HEK293 (cell line): ENCODE results near the gene TLL2.
A peak's percentile ranks its signal among the peaks of the same experiment; 100 is the strongest.

Source experiments
- CTCF ChIA-PET: fragments of 350-600 bp; formaldehyde crosslinking; extraction: SDS; loops from one replicate; lab custom pipeline; 2021; ENCODE audit warnings: antibody characterized with exemption; lab: Yijun Ruan, JAX
- POLR2A ChIA-PET: fragments of 300-600 bp; formaldehyde crosslinking; extraction: SDS; loops from one replicate; lab custom pipeline; 2020; ENCODE audit warnings: antibody characterized with exemption, inconsistent platforms; lab: Yijun Ruan, JAX
- H3K27ac ChIP-seq: fragments of 200-500 bp; sonication (Bioruptor generic); 2 replicates; pipeline ENCODE4 v1.5.1; 2014; ENCODE audit warnings: low read depth, low read length, control low read depth, inconsistent platforms; ENCODE audit errors: extremely low read depth
- H3K36me3 ChIP-seq, 2 experiments: fragments of 200-500 bp in 1 of 2; sonication (Bioruptor generic) in 1 of 2; 1 replicate in 1 of 2; 2 replicates in 1 of 2; pipeline ENCODE4 v1.5.1; 2014 to 2017; ENCODE audit warnings: inconsistent platforms in 2 of 2, low read length in 2 of 2; ENCODE audit not compliant: control insufficient read depth in 2 of 2, insufficient read depth in 1 of 2
- H3K4me1 ChIP-seq: fragments of 200-500 bp; sonication (Bioruptor generic); 2 replicates; pipeline ENCODE4 v1.5.1; 2014; ENCODE audit warnings: mild to moderate bottlenecking, low read length, inconsistent platforms; ENCODE audit not compliant: control insufficient read depth, insufficient read depth
- H3K4me3 ChIP-seq: 2 replicates; pipeline ENCODE4 v1.5.1; 2011; ENCODE audit warnings: low read depth, mild to moderate bottlenecking, control low read depth, low read length, moderate library complexity
- H3K9me3 ChIP-seq: fragments of 200-500 bp; sonication (Bioruptor generic); 2 replicates; pipeline ENCODE4 v1.5.1; 2014; ENCODE audit warnings: low read depth, low read length, inconsistent platforms; ENCODE audit not compliant: control insufficient read depth, insufficient read depth
- HOXA7 ChIP-seq: sonication (generic); formaldehyde crosslinking; IDR thresholded peaks from 2 replicates; pipeline ENCODE4 v1.8.1; 2022; ENCODE audit warnings: missing genetic modification reagents, borderline replicate concordance
- KLF1 ChIP-seq: fragments of 450-650 bp; formaldehyde crosslinking; IDR thresholded peaks from 2 replicates; pipeline ENCODE4 v1.5.1; 2016; ENCODE audit warnings: missing biosample characterization, missing genetic modification characterization
- OSR2 ChIP-seq: fragments of 450-650 bp; formaldehyde crosslinking; IDR thresholded peaks from 2 replicates; pipeline ENCODE4 v1.5.1; 2016; ENCODE audit warnings: missing biosample characterization, missing genetic modification characterization
- PRDM1 ChIP-seq: fragments of 450-650 bp; formaldehyde crosslinking; IDR thresholded peaks from 2 replicates; pipeline ENCODE4; 2016; ENCODE audit warnings: missing biosample characterization, missing genetic modification characterization
- ZNF121 ChIP-seq: fragments of 450-650 bp; formaldehyde crosslinking; IDR thresholded peaks from 2 replicates; pipeline ENCODE4 v1.5.1; 2016; ENCODE audit warnings: missing biosample characterization, missing genetic modification characterization
- ZNF211 ChIP-seq: fragments of 450-650 bp; formaldehyde crosslinking; IDR thresholded peaks from 2 replicates; pipeline ENCODE4 v1.5.1; 2016; ENCODE audit warnings: low read depth, missing biosample characterization, missing genetic modification characterization
- ZNF221 ChIP-seq: fragments of 450-650 bp; formaldehyde crosslinking; IDR thresholded peaks from 2 replicates; pipeline ENCODE4 v1.5.1; 2017; ENCODE audit warnings: missing biosample characterization, missing genetic modification characterization, borderline replicate concordance
- ZNF37A ChIP-seq: fragments of 450-650 bp; IDR thresholded peaks from 2 replicates; pipeline ENCODE4 v1.5.1; 2018; ENCODE audit warnings: missing biosample characterization, missing genetic modification characterization
- ZNF521 ChIP-seq: fragments of 450-650 bp; formaldehyde crosslinking; IDR thresholded peaks from 2 replicates; pipeline ENCODE4 v1.5.1; 2017; ENCODE audit warnings: missing biosample characterization, mild to moderate bottlenecking, missing genetic modification characterization
- ZNF701 ChIP-seq: fragments of 450-650 bp; formaldehyde crosslinking; IDR thresholded peaks from 2 replicates; pipeline ENCODE4 v1.5.1; 2016; ENCODE audit warnings: missing biosample characterization, missing genetic modification characterization
- ZNF707 ChIP-seq: fragments of 450-650 bp; formaldehyde crosslinking; IDR thresholded peaks from 2 replicates; pipeline ENCODE4 v1.5.1; 2016; ENCODE audit warnings: missing biosample characterization, missing genetic modification characterization
- ZNF76 ChIP-seq: fragments of 450-650 bp; formaldehyde crosslinking; IDR thresholded peaks from 2 replicates; pipeline ENCODE4; 2016; ENCODE audit warnings: low read depth, missing biosample characterization, missing genetic modification characterization, borderline replicate concordance
- ZNF768 ChIP-seq: fragments of 450-650 bp; formaldehyde crosslinking; IDR thresholded peaks from 2 replicates; pipeline ENCODE4 v1.5.1; 2018; ENCODE audit warnings: missing biosample characterization, mild to moderate bottlenecking, missing genetic modification characterization
- ZNF785 ChIP-seq: fragments of 450-650 bp; formaldehyde crosslinking; IDR thresholded peaks from 2 replicates; pipeline ENCODE4 v1.5.1; 2016; ENCODE audit warnings: missing biosample characterization, missing genetic modification characterization
- ZNF791 ChIP-seq: fragments of 450-650 bp; formaldehyde crosslinking; IDR thresholded peaks from 2 replicates; pipeline ENCODE4 v1.5.1; 2016; ENCODE audit warnings: missing biosample characterization, missing genetic modification characterization
- ZNF843 ChIP-seq: fragments of 450-650 bp; formaldehyde crosslinking; IDR thresholded peaks from 2 replicates; pipeline ENCODE4 v1.5.1; 2016; ENCODE audit warnings: missing biosample characterization, missing genetic modification characterization
- TF ChIP-seq, protein P1 (sequence below): IDR thresholded peaks from 2 replicates; pipeline ENCODE4 v1.6.1; 2011; ENCODE audit warnings: mild to moderate bottlenecking, low read depth, low read length, borderline replicate concordance
- TF ChIP-seq, protein P2 (sequence below): fragments of 450-650 bp; formaldehyde crosslinking; IDR thresholded peaks from 2 replicates; pipeline ENCODE4 v1.5.1; 2016; ENCODE audit warnings: missing biosample characterization, missing genetic modification characterization
- TF ChIP-seq, protein P3 (sequence below): fragments of 450-650 bp; formaldehyde crosslinking; conservative IDR thresholded peaks from 2 replicates; pipeline ENCODE4 v1.5.1; 2016; ENCODE audit warnings: low read depth, missing biosample characterization, missing genetic modification characterization
- TF ChIP-seq, protein P4 (sequence below): fragments of 450-650 bp; formaldehyde crosslinking; IDR thresholded peaks from 2 replicates; pipeline ENCODE4 v1.5.1; 2016; ENCODE audit warnings: missing biosample characterization, missing genetic modification characterization, borderline replicate concordance
- TF ChIP-seq, protein P5 (sequence below): fragments of 450-650 bp; formaldehyde crosslinking; IDR thresholded peaks from 2 replicates; pipeline ENCODE4 v1.5.1; 2016; ENCODE audit warnings: missing biosample characterization, missing genetic modification characterization

The TLL2 gene

DNA sequence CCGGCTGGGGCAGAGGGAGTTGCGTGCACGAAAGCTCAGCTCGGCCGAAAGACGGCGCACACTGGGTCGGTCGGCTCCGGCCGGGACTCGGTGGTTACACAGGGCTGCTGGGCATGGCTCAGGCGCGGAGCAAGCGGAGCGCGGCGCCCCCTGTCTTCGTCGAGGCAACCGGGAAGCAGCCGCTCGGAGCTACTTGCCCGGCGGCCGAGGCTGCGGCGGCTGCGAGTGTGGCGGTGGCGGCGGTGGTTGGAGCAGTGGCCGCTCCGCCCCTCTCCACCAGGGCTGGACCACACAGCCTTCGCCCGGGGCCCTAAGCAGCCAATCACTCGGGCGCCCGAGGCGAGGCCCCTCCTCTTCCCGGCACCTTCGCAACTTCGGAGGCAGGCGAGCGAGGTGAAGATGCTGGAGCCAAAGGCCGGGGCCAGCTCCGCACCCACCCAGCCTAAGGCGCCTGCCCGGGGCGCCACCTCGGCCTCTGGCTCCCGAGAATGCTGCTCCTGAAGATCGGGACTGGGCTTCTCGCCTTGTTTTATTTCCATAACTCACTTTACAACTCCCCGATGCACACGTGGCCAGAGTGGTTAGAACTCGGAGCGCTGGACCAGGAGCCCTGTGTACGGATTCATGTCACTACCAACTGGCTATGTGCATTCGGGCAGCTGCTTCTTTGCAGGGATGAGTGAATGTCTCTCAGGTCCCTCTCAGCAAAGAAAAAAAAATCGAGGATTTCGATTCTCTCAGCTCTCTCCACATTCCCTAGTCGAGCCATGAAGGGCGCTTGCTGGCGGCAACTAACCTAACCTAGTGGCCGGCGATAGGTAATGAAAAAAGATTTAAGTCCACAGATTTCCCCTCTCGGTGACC is at the start of gene TLL2:
TLL2 (minus strand) TSS at position 229 of the 864 bp plus-strand sequence. CDS start 241 bp downstream, outside the sequence.
- H3K4me3 ChIP-seq = peak within 1 kb of the TSS; percentile 46
- POLR2A ChIA-PET = interaction anchor here (1.2 kb wide), 2 partner anchors 139 to 555 kb away, joined by 3 read pairs; no protein-coding TSS in a partner anchor
- H3K36me3 ChIP-seq = peaks cover 0 to 5% of the 10 kb centered on the region in 2 experiments; a peak in 1 of 3 replicates
- CTCF ChIA-PET = interaction anchor here (0.6 to 5.6 kb wide), 37 partner anchors 11 to 1357 kb away, joined by 3 to 79 read pairs (median 4); no protein-coding TSS in a partner anchor
- H3K27ac ChIP-seq = peak within 1 kb of the TSS; percentile 42; the same call in 1 of the 2 replicates
- no peaks in the 10 kb centered on the region for H3K9me3 ChIP-seq
- H3K4me1 ChIP-seq = peaks cover 5% of the 10 kb centered on the region
- TF ChIP-seq ZNF791 (tag by site-specific recombination) = no peak
- TF ChIP-seq, protein P1, sequence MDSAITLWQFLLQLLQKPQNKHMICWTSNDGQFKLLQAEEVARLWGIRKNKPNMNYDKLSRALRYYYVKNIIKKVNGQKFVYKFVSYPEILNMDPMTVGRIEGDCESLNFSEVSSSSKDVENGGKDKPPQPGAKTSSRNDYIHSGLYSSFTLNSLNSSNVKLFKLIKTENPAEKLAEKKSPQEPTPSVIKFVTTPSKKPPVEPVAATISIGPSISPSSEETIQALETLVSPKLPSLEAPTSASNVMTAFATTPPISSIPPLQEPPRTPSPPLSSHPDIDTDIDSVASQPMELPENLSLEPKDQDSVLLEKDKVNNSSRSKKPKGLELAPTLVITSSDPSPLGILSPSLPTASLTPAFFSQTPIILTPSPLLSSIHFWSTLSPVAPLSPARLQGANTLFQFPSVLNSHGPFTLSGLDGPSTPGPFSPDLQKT = no peak
- TF ChIP-seq, protein P2, sequence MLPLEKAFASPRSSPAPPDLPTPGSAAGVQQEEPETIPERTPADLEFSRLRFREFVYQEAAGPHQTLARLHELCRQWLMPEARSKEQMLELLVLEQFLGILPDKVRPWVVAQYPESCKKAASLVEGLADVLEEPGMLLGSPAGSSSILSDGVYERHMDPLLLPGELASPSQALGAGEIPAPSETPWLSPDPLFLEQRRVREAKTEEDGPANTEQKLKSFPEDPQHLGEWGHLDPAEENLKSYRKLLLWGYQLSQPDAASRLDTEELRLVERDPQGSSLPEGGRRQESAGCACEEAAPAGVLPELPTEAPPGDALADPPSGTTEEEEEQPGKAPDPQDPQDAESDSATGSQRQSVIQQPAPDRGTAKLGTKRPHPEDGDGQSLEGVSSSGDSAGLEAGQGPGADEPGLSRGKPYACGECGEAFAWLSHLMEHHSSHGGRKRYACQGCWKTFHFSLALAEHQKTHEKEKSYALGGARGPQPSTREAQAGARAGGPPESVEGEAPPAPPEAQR = no peak
- no peak for TF ChIP-seq ZNF211 (tag by site-specific recombination)
- TF ChIP-seq, protein P3, sequence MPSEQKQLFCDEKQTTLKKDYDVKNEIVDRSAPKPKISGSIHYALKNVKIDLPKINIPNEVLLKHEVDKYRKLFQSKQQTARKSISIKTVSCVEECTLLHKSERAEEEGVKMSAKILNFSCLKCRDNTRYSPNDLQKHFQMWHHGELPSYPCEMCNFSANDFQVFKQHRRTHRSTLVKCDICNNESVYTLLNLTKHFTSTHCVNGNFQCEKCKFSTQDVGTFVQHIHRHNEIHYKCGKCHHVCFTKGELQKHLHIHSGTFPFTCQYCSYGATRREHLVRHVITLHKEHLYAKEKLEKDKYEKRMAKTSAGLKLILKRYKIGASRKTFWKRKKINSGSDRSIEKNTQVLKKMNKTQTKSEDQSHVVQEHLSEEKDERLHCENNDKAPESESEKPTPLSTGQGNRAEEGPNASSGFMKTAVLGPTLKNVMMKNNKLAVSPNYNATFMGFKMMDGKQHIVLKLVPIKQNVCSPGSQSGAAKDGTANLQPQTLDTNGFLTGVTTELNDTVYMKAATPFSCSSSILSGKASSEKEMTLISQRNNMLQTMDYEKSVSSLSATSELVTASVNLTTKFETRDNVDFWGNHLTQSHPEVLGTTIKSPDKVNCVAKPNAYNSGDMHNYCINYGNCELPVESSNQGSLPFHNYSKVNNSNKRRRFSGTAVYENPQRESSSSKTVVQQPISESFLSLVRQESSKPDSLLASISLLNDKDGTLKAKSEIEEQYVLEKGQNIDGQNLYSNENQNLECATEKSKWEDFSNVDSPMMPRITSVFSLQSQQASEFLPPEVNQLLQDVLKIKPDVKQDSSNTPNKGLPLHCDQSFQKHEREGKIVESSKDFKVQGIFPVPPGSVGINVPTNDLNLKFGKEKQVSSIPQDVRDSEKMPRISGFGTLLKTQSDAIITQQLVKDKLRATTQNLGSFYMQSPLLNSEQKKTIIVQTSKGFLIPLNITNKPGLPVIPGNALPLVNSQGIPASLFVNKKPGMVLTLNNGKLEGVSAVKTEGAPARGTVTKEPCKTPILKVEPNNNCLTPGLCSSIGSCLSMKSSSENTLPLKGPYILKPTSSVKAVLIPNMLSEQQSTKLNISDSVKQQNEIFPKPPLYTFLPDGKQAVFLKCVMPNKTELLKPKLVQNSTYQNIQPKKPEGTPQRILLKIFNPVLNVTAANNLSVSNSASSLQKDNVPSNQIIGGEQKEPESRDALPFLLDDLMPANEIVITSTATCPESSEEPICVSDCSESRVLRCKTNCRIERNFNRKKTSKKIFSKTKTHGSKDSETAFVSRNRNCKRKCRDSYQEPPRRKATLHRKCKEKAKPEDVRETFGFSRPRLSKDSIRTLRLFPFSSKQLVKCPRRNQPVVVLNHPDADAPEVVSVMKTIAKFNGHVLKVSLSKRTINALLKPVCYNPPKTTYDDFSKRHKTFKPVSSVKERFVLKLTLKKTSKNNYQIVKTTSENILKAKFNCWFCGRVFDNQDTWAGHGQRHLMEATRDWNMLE (tag by site-specific recombination) = no peak
- TF ChIP-seq OSR2 (tag by site-specific recombination) = peak; percentile 68
- no peak for TF ChIP-seq ZNF707 (tag by site-specific recombination)
- no peak for TF ChIP-seq HOXA7 (CRISPR knock-in tag)
- peak; percentile 87 for TF ChIP-seq PRDM1 (tag by site-specific recombination)
- TF ChIP-seq ZNF76 = no peak
- TF ChIP-seq ZNF843 = no peak
- TF ChIP-seq, protein P4, sequence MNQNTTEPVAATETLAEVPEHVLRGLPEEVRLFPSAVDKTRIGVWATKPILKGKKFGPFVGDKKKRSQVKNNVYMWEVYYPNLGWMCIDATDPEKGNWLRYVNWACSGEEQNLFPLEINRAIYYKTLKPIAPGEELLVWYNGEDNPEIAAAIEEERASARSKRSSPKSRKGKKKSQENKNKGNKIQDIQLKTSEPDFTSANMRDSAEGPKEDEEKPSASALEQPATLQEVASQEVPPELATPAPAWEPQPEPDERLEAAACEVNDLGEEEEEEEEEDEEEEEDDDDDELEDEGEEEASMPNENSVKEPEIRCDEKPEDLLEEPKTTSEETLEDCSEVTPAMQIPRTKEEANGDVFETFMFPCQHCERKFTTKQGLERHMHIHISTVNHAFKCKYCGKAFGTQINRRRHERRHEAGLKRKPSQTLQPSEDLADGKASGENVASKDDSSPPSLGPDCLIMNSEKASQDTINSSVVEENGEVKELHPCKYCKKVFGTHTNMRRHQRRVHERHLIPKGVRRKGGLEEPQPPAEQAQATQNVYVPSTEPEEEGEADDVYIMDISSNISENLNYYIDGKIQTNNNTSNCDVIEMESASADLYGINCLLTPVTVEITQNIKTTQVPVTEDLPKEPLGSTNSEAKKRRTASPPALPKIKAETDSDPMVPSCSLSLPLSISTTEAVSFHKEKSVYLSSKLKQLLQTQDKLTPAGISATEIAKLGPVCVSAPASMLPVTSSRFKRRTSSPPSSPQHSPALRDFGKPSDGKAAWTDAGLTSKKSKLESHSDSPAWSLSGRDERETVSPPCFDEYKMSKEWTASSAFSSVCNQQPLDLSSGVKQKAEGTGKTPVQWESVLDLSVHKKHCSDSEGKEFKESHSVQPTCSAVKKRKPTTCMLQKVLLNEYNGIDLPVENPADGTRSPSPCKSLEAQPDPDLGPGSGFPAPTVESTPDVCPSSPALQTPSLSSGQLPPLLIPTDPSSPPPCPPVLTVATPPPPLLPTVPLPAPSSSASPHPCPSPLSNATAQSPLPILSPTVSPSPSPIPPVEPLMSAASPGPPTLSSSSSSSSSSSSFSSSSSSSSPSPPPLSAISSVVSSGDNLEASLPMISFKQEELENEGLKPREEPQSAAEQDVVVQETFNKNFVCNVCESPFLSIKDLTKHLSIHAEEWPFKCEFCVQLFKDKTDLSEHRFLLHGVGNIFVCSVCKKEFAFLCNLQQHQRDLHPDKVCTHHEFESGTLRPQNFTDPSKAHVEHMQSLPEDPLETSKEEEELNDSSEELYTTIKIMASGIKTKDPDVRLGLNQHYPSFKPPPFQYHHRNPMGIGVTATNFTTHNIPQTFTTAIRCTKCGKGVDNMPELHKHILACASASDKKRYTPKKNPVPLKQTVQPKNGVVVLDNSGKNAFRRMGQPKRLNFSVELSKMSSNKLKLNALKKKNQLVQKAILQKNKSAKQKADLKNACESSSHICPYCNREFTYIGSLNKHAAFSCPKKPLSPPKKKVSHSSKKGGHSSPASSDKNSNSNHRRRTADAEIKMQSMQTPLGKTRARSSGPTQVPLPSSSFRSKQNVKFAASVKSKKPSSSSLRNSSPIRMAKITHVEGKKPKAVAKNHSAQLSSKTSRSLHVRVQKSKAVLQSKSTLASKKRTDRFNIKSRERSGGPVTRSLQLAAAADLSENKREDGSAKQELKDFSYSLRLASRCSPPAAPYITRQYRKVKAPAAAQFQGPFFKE (tag by site-specific recombination) = no peak
- TF ChIP-seq KLF1 (tag by site-specific recombination) = 0 out of 2 replicates have a peak, but pooled peaks have one; percentile 30
- no peak for TF ChIP-seq ZNF785 (tag by site-specific recombination)
- no peak; the same call in 1 of the 2 replicates for TF ChIP-seq ZNF768
- TF ChIP-seq ZNF37A (tag by site-specific recombination) = no peak
- no peak for TF ChIP-seq ZNF701
- no peak for TF ChIP-seq ZNF521
- peak; percentile 27; the same call in 1 of the 2 replicates for TF ChIP-seq ZNF121 (tag by site-specific recombination)
- no peak for TF ChIP-seq ZNF221
- TF ChIP-seq, protein P5, sequence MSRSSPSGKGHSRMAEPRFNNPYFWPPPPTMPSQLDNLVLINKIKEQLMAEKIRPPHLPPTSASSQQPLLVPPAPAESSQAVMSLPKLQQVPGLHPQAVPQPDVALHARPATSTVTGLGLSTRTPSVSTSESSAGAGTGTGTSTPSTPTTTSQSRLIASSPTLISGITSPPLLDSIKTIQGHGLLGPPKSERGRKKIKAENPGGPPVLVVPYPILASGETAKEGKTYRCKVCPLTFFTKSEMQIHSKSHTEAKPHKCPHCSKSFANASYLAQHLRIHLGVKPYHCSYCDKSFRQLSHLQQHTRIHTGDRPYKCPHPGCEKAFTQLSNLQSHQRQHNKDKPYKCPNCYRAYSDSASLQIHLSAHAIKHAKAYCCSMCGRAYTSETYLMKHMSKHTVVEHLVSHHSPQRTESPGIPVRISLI = peak; percentile 59; the same call in 1 of the 2 replicates
